Stimulated activated CD4-positive, alpha-beta T cell treated with anti-CD3 and anti-CD28 coated beads, Interleukin-1b, Interleukin-23, amount 100 ng/mL, for 4 hours (primary cell): ENCODE results near the gene AMIGO1.

Source experiments
- DNase-seq, 2 donors: peaks; one replicate each; pipeline ENCODE4 v3.0.0-alpha.2; 2020; ENCODE audit warnings: low read depth in 2 of 2

The AMIGO1 gene

GRCh38 chr1:109454497-109455133, 54.9 kb downstream of the AMIGO1 start:
- no peak for DNase-seq
